K562 (cell line): Measurements from ENCODE around the gene TMSB4X. TPM values are rescaled to one million over a fixed set of nuclear protein-coding genes. Genes with fewer than 3 reads are reported as not detected.
A peak's percentile ranks its signal among the peaks of the same experiment; 100 is the strongest.

Experiments used
- CBX5 ChIP-seq: IDR thresholded peaks from 2 replicates; pipeline ENCODE4 v1.6.1; 2014; ENCODE audit warnings: low read depth, borderline replicate concordance
- CHD7 ChIP-seq: fragments of 200-600 bp; sonication (generic); IDR thresholded peaks from one replicate; pipeline ENCODE4 v1.6.1; 2012; ENCODE audit warnings: mild to moderate bottlenecking, low read depth, low read length, inconsistent platforms
- ETV5 ChIP-seq: sonication (generic); formaldehyde crosslinking; IDR thresholded peaks from 2 replicates; pipeline ENCODE4 v1.4.0; 2020; ENCODE audit warnings: low read depth, mild to moderate bottlenecking, missing genetic modification reagents
- HDAC8 ChIP-seq: fragments of 450-650 bp; IDR thresholded peaks from 2 replicates; pipeline ENCODE4 v1.6.1; 2016; ENCODE audit warnings: mild to moderate bottlenecking, missing genetic modification characterization, moderate library complexity, missing compliant biosample characterization
- MAX ChIP-seq: sonication (generic); formaldehyde crosslinking; IDR thresholded peaks from 2 replicates; pipeline ENCODE4 v1.9.0; 2022; ENCODE audit warnings: mild to moderate bottlenecking, missing genetic modification reagents
- SNIP1 ChIP-seq: fragments of 450-650 bp; IDR thresholded peaks from 2 replicates; pipeline ENCODE4 v1.7.1; 2017; ENCODE audit warnings: low read depth, mild to moderate bottlenecking
- TBP ChIP-seq: optimal IDR thresholded peaks from 2 replicates; pipeline ENCODE3; 2011; ENCODE audit warnings: low read depth, low read length, improper control_type of control experiment
- TSHZ1 ChIP-seq: fragments of 250-450 bp; sonication (Bioruptor Pico); IDR thresholded peaks from 2 replicates; pipeline ENCODE4 v1.4.0; 2020; ENCODE audit warnings: mild to moderate bottlenecking, moderate library complexity
- ZNF134 ChIP-seq: fragments of 250-450 bp; sonication (Bioruptor Pico); conservative IDR thresholded peaks from 2 replicates; pipeline ENCODE4 v1.4.0; 2020
- ZNF395 ChIP-seq: fragments of 200-800 bp; sonication (Bioruptor generic); IDR thresholded peaks from 2 replicates; pipeline ENCODE4 v1.6.1; 2017; ENCODE audit warnings: missing genetic modification characterization, missing compliant biosample characterization
- polyA plus RNA-seq, 8 experiments: library from polyadenylated mRNA; depleted of rRNA in 4 of 8; stranded (reverse) in 5 of 8; unstranded in 3 of 8; fragments of >200 nt; fragmentation: Nextera tagmentation in 2 of 8; fragmentation: Illumina TruSeq in 1 of 8; extraction: Ambion mirVana in 2 of 8; extraction: Trizol in 1 of 8; gene quantifications; 2 replicates each; pipeline versions ENCODE4 v1.2.1 to v1.2.3, GENCODE V29; 2011 to 2014; ENCODE audit warnings: inconsistent platforms in 1 of 8, missing spikeins in 1 of 8
- total RNA-seq, 7 experiments: library from RNA; depleted of rRNA in 6 of 7; stranded (reverse); fragments of >200 nt in 6 of 7; fragmentation: Illumina TruSeq in 2 of 7; extraction: Trizol in 2 of 7; gene quantifications; 2 replicates each; pipeline versions ENCODE4 v1.2.1 to v1.2.3, GENCODE V29; 2011 to 2021; ENCODE audit warnings: low replicate concordance in 1 of 7

Gene TMSB4X
- total and polyA plus RNA-seq, 9 of the 15 experiments (the other 6 are each of a cell fraction or from before 2014, with no cell fraction given): 1,035 to 2,035 (median 1,529) TPM

GRCh38 chrX:12955882-12956703 lies 18.8 kb upstream of the TMSB4X start (continued):
- TF ChIP-seq CHD7 (no peak), ZNF134 (peak; percentile 63), TSHZ1 (CRISPR knock-in tag) (peak; percentile 37; the same call in 1 of the 2 replicates), HDAC8 (tag) (peak; percentile 97), CBX5 (no peak), TBP (peak; percentile 31), ZNF395 (peak; percentile 98), SNIP1 (no peak), MAX (CRISPR knock-in tag) (peak; percentile 64), ETV5 (CRISPR knock-in tag) (peak; percentile 37; the same call in 1 of the 2 replicates)
